Activated CD4-positive, alpha-beta T cell treated with anti-CD3 and anti-CD28 coated beads for 36 hours (primary cell): ENCODE measurements around the gene DOK3. TPM values are rescaled to one million over a fixed set of nuclear protein-coding genes. Genes with fewer than 3 reads are reported as not detected.
"Not testable (repeated sequence)": the region's sequence is repeated elsewhere in the genome, so short reads cannot be mapped to it uniquely, and the experiment has no call there.

Source experiments
- ATAC-seq: fragments of 200-7000 bp; cut with Tn5 transposase; one replicate; pipeline ENCODE4 v1.10.0; 2021; ENCODE audit warnings: mild to moderate bottlenecking, moderate library complexity
- CTCF ChIA-PET: fragments of 350-600 bp; sonication (Branson Sonifier 250); formaldehyde crosslinking; loops from one replicate; lab custom pipeline; 2021; ENCODE audit warnings: antibody characterized with exemption; lab: Charles Lee
- POLR2A ChIA-PET: fragments of 350-600 bp; sonication (Branson Sonifier 250); formaldehyde crosslinking; loops from one replicate; lab custom pipeline; 2021; ENCODE audit warnings: antibody characterized with exemption, inconsistent platforms; lab: Charles Lee
- DNase-seq: peaks from one replicate; pipeline ENCODE4 v3.0.0-alpha.2; 2020
- H3K27ac Mint-ChIP-seq: one replicate; pipeline ENCODE4 v1.8.0; 2021; ENCODE audit warnings: mixed read lengths
- H3K27me3 Mint-ChIP-seq: one replicate; pipeline ENCODE4 v1.8.0; 2021; ENCODE audit warnings: mixed read lengths
- H3K36me3 Mint-ChIP-seq: one replicate; pipeline ENCODE4 v1.8.0; 2021; ENCODE audit warnings: low read depth, mixed read lengths
- H3K4me1 Mint-ChIP-seq: one replicate; pipeline ENCODE4 v1.8.0; 2021; ENCODE audit warnings: mixed read lengths
- H3K4me3 Mint-ChIP-seq: one replicate; pipeline ENCODE4 v1.8.0; 2021; ENCODE audit warnings: mild to moderate bottlenecking, moderate library complexity, mixed read lengths
- H3K9me3 Mint-ChIP-seq: one replicate; pipeline ENCODE4 v1.8.0; 2021; ENCODE audit warnings: low read depth, mixed read lengths
- intact Hi-C, 2 experiments: fragments of 100-400 bp; cut with DNase I in 1 of 2; cut with micrococcal nuclease in 1 of 2; formaldehyde crosslinking; loops; one replicate each; pipeline versions ENCODE4 v1.14.2 to v1.15.1; 2022 to 2024; cut with DNase I, micrococcal nuclease
- total RNA-seq, 2 experiments: library from RNA; stranded (reverse); gene quantifications; one replicate each; pipeline ENCODE4 v1.2.3, GENCODE V29; 2021

DOK3 gene
- total RNA-seq, 2 experiments from 2014 or later: 4.2 to 4.8 TPM

DNA sequence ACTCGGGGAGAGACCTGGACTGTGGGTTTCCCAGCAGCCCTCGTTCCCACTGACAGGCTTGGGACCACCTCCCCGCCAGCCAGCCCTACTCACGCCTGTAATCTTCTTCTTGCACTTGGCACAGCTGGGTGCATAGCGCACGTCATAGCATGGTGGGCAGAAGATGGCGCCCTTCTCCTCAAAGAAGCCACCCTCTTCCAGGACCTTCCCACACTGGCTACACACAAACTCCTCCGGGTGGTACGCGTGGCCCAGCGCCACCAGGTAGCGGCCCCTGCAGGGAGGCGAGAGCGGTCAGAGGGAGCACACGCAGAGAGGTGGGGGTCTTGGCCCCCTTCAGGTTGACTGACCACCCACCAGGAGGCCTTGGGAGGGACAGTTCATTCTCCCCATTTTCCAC, 21.7 kb downstream of the DOK3 start:
- Mint-ChIP-seq H3K36me3 (peaks cover 24% of the 10 kb centered on the region), H3K4me1 (no peaks in the 10 kb centered on the region), H3K9me3 (no peaks in the 10 kb centered on the region), H3K4me3 (no peak overlapping the region), H3K27ac (no peak overlapping the region), H3K27me3 (no peaks in the 10 kb centered on the region)
- DNase-seq: no peak
- no peak for ATAC-seq
- ChIA-PET POLR2A (no interaction called here), CTCF (interaction anchor here (0.9 to 1.3 kb wide), 3 partner anchors 13 to 111 kb away, joined by 3 to 6 read pairs (median 3); no protein-coding TSS in a partner anchor)
- intact Hi-C loops: no loop called here

- no peak for DNase-seq
- no peak for ATAC-seq
- ChIA-PET POLR2A (no interaction called here), CTCF (interaction anchor here (0.7 to 0.9 kb wide), 2 partner anchors 104 to 110 kb away, joined by 3 read pairs; no protein-coding TSS in a partner anchor)
- Mint-ChIP-seq H3K36me3 (peaks cover 20% of the 10 kb centered on the region), H3K4me1 (no peaks in the 10 kb centered on the region), H3K27me3 (no peaks in the 10 kb centered on the region), H3K27ac (no peak overlapping the region), H3K4me3 (no peak overlapping the region), H3K9me3 (no peaks in the 10 kb centered on the region)
- intact Hi-C loops: no loop called here
Observed at GRCh38 chr5:177487144-177487543, 22.5 kb downstream of the DOK3 start.

GRCh38 chr5:177486256-177486655, 23.4 kb downstream of the DOK3 start:
- DNase-seq: no peak
- CTCF ChIA-PET: no interaction called here
- no peak overlapping the region for H3K27ac Mint-ChIP-seq
- intact Hi-C loops: no loop called here
- peaks cover 18% of the 10 kb centered on the region for H3K36me3 Mint-ChIP-seq
- no peak for ATAC-seq
- POLR2A ChIA-PET: no interaction called here
- no peak overlapping the region for H3K4me3 Mint-ChIP-seq
- no peaks in the 10 kb centered on the region for H3K27me3 Mint-ChIP-seq
- no peaks in the 10 kb centered on the region for H3K9me3 Mint-ChIP-seq
- H3K4me1 Mint-ChIP-seq: no peaks in the 10 kb centered on the region

DNA sequence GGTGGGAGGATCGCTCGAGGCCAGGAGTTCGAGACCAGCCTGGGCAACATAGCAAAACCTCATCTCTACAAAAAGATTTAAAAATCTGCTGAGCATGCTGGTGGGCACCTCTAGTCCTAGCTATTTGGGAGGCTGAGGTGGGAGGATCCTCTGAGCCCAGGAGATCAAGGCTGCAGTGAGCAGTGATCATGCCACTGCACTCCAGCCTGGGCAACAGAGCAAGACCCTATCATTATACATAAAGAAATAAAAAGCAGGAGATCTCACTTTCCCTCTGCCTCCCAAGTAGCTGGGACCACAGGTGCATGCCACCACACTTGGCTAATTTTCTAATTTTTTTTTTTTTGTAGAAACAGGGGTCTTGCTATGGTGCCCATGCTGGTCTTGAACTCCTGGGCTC, 23.9 kb downstream of the DOK3 start:
- H3K27me3 Mint-ChIP-seq, ATAC-seq, H3K27ac Mint-ChIP-seq, H3K9me3 Mint-ChIP-seq, H3K4me1 Mint-ChIP-seq, POLR2A ChIA-PET, H3K4me3 Mint-ChIP-seq, DNase-seq, CTCF ChIA-PET, intact Hi-C loops: not testable (repeated sequence)
- H3K36me3 Mint-ChIP-seq: peaks cover 15% of the 10 kb centered on the region

GRCh38 chr5:177484902-177485549, 24.6 kb downstream of the DOK3 start:
- H3K36me3 Mint-ChIP-seq: peaks cover 15% of the 10 kb centered on the region
- no peak overlapping the region for H3K4me3 Mint-ChIP-seq
- ATAC-seq (no peak), DNase-seq (no peak)
- no peak overlapping the region for H3K27ac Mint-ChIP-seq
- intact Hi-C loops: no loop called here
- ChIA-PET CTCF (no interaction called here), POLR2A (no interaction called here)
- H3K4me1 Mint-ChIP-seq: peaks cover 2% of the 10 kb centered on the region
- H3K9me3 Mint-ChIP-seq: no peaks in the 10 kb centered on the region
- no peaks in the 10 kb centered on the region for H3K27me3 Mint-ChIP-seq

DNA sequence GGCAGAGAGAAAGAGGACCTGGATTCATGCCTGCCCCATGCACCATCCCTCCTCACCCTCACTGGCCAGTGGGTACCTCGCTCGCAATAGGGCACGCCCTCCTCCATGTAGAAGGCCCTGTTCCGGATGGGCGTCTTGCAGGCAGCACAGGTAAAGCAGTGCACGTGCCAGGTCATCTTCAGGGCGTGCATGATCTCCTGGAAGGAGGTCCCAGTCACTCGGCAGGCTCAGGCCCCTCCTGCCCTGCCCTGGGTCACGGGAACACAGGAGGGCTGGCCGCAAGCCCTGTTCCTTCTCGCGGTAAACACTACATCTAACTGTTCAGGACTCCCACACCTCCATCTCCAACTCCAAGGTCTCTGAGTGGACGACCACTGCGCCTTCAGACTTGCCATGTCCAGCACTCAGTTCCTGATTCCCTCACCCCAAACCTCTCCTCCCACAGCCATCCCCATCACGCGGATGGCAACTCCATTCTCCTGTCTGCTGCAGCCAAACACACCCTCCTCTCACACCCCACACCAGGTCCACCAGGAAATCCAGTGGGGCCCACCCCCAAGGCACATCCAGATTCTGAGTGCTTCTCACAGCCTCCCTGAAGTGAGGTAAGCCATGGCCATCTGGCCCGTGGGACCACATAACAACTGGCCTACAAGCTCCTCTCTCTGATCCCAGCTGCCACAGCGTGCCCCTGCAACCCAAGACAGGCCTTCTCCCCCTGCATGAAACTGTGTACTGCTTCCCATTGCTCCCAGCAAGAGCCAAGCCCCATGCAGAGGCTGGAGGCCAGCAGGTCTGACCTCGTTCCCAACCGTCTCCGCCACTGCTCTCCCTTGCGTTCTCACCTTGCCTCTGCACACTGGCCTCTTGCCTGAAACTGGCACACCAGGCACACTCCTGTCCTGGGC, 25.4 kb downstream of the DOK3 start:
- CTCF ChIA-PET: no interaction called here
- no peak overlapping the region for H3K4me3 Mint-ChIP-seq
- H3K4me1 Mint-ChIP-seq: peaks cover 8% of the 10 kb centered on the region
- POLR2A ChIA-PET: no interaction called here
- intact Hi-C loops: no loop called here
- DNase-seq: no peak
- H3K27ac Mint-ChIP-seq: no peak overlapping the region
- peaks cover 15% of the 10 kb centered on the region for H3K36me3 Mint-ChIP-seq
- no peaks in the 10 kb centered on the region for H3K27me3 Mint-ChIP-seq
- no peaks in the 10 kb centered on the region for H3K9me3 Mint-ChIP-seq
- no peak for ATAC-seq

GRCh38 chr5:177483042-177483441, 26.6 kb downstream of the DOK3 start:
- ATAC-seq (no peak), DNase-seq (no peak)
- Mint-ChIP-seq H3K4me1 (peaks cover 20% of the 10 kb centered on the region), H3K4me3 (no peak overlapping the region), H3K36me3 (peaks cover 16% of the 10 kb centered on the region), H3K9me3 (no peaks in the 10 kb centered on the region), H3K27ac (no peak overlapping the region), H3K27me3 (no peaks in the 10 kb centered on the region)
- ChIA-PET CTCF (no interaction called here), POLR2A (no interaction called here)
- intact Hi-C loops: no loop called here

DNA sequence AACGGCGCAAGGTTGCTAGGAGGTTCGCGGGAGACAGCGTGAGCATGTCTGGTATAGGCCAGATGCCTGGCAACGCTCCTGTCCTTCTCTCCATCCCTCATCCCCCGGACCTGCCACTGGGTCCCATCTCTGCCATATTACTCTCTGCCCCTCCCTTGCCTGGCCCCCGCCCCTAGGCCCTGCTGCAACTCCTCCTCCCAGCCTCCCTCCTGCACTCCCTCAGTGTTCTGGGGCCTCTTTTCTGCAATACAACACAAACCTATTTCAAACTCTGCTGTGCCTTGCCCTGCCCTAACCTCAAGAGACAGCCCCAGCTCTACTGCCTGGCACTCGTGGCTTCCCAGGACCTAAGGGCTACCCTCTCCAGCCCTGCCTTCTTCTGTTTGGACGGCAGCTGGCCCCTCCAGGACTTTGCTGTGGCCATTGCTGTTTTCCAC, 27.2 kb downstream of the DOK3 start:
- ATAC-seq (no peak), DNase-seq (no peak)
- ChIA-PET POLR2A (no interaction called here), CTCF (no interaction called here)
- H3K4me3 Mint-ChIP-seq: no peak overlapping the region
- peaks cover 12% of the 10 kb centered on the region for H3K36me3 Mint-ChIP-seq
- no peaks in the 10 kb centered on the region for H3K9me3 Mint-ChIP-seq
- H3K27ac Mint-ChIP-seq: no peak overlapping the region
- peaks cover 26% of the 10 kb centered on the region for H3K4me1 Mint-ChIP-seq
- intact Hi-C loops: no loop called here
- no peaks in the 10 kb centered on the region for H3K27me3 Mint-ChIP-seq

DNA sequence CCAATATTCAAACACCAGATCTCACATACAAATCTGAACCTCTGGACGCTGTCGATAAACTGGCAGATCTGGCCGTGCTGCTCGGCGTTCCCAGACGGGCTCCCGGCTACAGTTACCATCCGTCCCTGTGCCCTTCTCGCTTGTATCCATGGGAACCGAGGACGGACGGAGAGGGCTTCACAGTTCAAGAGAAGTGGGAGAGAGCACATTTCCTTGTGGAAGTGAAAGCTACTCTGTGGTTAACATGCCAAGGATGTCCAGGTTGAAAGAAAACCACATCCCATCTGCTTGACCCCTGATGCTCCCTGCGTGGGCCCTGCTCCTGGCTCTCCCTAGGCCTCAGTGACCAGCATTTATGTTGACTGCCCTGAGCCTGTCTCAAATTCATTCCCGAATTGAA, 29.9 kb downstream of the DOK3 start:
- H3K27me3 Mint-ChIP-seq: no peaks in the 10 kb centered on the region
- ChIA-PET POLR2A (interaction anchor here (0.8 to 1.3 kb wide), 2 partner anchors 53 to 167 kb away, joined by 3 to 7 read pairs; no protein-coding TSS in a partner anchor), CTCF (interaction anchor here (0.6 to 1.9 kb wide), 6 partner anchors 14 to 155 kb away, joined by 3 to 9 read pairs (median 4); no protein-coding TSS in a partner anchor)
- H3K36me3 Mint-ChIP-seq: peaks cover 8% of the 10 kb centered on the region
- peak overlapping the region; percentile 98 for H3K27ac Mint-ChIP-seq
- intact Hi-C loops: no loop called here
- peaks cover 41% of the 10 kb centered on the region for H3K4me1 Mint-ChIP-seq
- no peak overlapping the region for H3K4me3 Mint-ChIP-seq
- DNase-seq (no peak), ATAC-seq (no peak)
- H3K9me3 Mint-ChIP-seq: no peaks in the 10 kb centered on the region

- POLR2A ChIA-PET: interaction anchor here (1.3 kb wide), 1 partner anchor 52 kb away, joined by 3 read pairs; no protein-coding TSS in a partner anchor
- Mint-ChIP-seq H3K4me1 (peaks cover 44% of the 10 kb centered on the region), H3K27ac (peak overlapping the region; percentile 98), H3K9me3 (no peaks in the 10 kb centered on the region), H3K4me3 (no peak overlapping the region), H3K27me3 (peaks cover 1% of the 10 kb centered on the region), H3K36me3 (peaks cover 6% of the 10 kb centered on the region)
- DNase-seq (peak; percentile 73), ATAC-seq (peak; percentile 87)
- intact Hi-C loops: no loop called here
- CTCF ChIA-PET: interaction anchor here (0.6 to 1.9 kb wide), 12 partner anchors 11 to 88 kb away, joined by 3 to 9 read pairs (median 4); partner anchors contain the start of gene PDLIM7
Observed at GRCh38 chr5:177478711-177479646, 30.6 kb downstream of the DOK3 start.
